SK-N-MC (cell line): ENCODE data around the gene CD72.

Experiments used
- DNase-seq: peaks from one replicate; pipeline ENCODE4 v3.0.0-alpha.2; 2011; ENCODE audit warnings: low read depth, low spot score
- H3K27ac ChIP-seq: fragments of 200-600 bp; sonication (generic); 2 replicates; pipeline ENCODE4 v1.5.1; 2016; ENCODE audit warnings: mixed run types
- H3K36me3 ChIP-seq: fragments of 200-600 bp; sonication (generic); 2 replicates; pipeline ENCODE4 v1.6.1; 2017; ENCODE audit warnings: antibody characterized with exemption, low read length, mixed read lengths; ENCODE audit not compliant: insufficient read depth
- H3K4me3 ChIP-seq: fragments of 200-600 bp; sonication (generic); 2 replicates; pipeline ENCODE4 v1.5.1; 2016
- H3K9ac ChIP-seq: fragments of 200-600 bp; sonication (generic); 2 replicates; pipeline ENCODE4 v1.8.0; 2017; ENCODE audit warnings: mixed run types, mixed read lengths; ENCODE audit not compliant: insufficient read length
- H3K9me3 ChIP-seq: fragments of 200-600 bp; sonication (generic); 2 replicates; pipeline ENCODE4 v1.6.1; 2017; ENCODE audit warnings: low read depth, mild to moderate bottlenecking, antibody characterized with exemption, low read length, moderate library complexity, mixed read lengths
- EZH2 ChIP-seq: fragments of 200-600 bp; sonication (generic); IDR thresholded peaks from one replicate; pipeline ENCODE4 v1.6.1; 2017; ENCODE audit warnings: antibody characterized with exemption
- FOXP2 ChIP-seq: optimal IDR thresholded peaks from 2 replicates; pipeline ENCODE3; 2011; ENCODE audit warnings: mild to moderate bottlenecking, moderate library complexity; ENCODE audit not compliant: insufficient read depth; ENCODE audit errors: extremely low read length, control extremely low read depth
- POLR2AphosphoS5 ChIP-seq: IDR thresholded peaks from 2 replicates; pipeline ENCODE4 v1.6.1; 2012; ENCODE audit warnings: mild to moderate bottlenecking, low read depth, low read length, borderline replicate concordance

The CD72 gene

GRCh38 chr9:35660966-35661415 is 42.8 kb upstream of the CD72 start:
- H3K27ac ChIP-seq, result no peak overlapping the region
- no peaks in the 10 kb centered on the region for H3K9me3 ChIP-seq
- DNase-seq, result no peak
- peaks cover 27% of the 10 kb centered on the region for H3K36me3 ChIP-seq
- H3K9ac ChIP-seq, result no peak overlapping the region
- TF ChIP-seq FOXP2 (no peak), POLR2AphosphoS5 (no peak), EZH2 (no peak)
- no peak overlapping the region for H3K4me3 ChIP-seq

DNA sequence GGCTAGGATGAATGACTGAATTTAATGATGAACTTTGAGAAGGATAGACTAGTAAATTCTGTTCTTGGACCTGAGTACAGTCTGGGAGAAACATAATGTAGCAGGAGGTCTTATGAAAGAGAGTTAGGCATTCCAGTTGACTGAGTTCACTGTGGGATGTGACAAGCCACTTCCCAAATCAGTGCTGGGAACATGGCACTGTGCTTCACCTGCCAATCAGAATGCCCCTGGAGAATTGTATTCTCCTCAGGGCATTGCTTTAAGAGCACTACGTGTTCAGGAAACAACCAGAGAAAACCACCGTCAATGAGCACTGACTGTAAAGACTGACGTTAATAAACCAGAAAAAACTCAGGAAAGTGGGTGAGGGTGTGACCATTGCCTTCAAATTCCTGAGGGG is 41.1 kb upstream of the CD72 start:
- TF ChIP-seq POLR2AphosphoS5 (no peak; the same call in 1 of the 2 replicates), FOXP2 (no peak), EZH2 (no peak)
- DNase-seq, result no peak
- H3K9me3 ChIP-seq, result no peaks in the 10 kb centered on the region
- peaks cover 27% of the 10 kb centered on the region for H3K36me3 ChIP-seq
- peak overlapping the region; percentile 90 for H3K4me3 ChIP-seq
- peak overlapping the region; percentile 38; the same call in 1 of the 2 replicates for H3K27ac ChIP-seq
- peak overlapping the region; percentile 86 for H3K9ac ChIP-seq

GRCh38 chr9:35658968-35659220 is 40.7 kb upstream of the CD72 start:
- H3K9ac ChIP-seq, result peak overlapping the region; percentile 86
- no peak for TF ChIP-seq EZH2
- no peak for TF ChIP-seq POLR2AphosphoS5
- TF ChIP-seq FOXP2, result no peak
- peak overlapping the region; percentile 38; the same call in 1 of the 2 replicates for H3K27ac ChIP-seq
- H3K4me3 ChIP-seq, result peak overlapping the region; percentile 90
- DNase-seq, result no peak
- H3K9me3 ChIP-seq, result no peaks in the 10 kb centered on the region
- peaks cover 27% of the 10 kb centered on the region for H3K36me3 ChIP-seq

DNA sequence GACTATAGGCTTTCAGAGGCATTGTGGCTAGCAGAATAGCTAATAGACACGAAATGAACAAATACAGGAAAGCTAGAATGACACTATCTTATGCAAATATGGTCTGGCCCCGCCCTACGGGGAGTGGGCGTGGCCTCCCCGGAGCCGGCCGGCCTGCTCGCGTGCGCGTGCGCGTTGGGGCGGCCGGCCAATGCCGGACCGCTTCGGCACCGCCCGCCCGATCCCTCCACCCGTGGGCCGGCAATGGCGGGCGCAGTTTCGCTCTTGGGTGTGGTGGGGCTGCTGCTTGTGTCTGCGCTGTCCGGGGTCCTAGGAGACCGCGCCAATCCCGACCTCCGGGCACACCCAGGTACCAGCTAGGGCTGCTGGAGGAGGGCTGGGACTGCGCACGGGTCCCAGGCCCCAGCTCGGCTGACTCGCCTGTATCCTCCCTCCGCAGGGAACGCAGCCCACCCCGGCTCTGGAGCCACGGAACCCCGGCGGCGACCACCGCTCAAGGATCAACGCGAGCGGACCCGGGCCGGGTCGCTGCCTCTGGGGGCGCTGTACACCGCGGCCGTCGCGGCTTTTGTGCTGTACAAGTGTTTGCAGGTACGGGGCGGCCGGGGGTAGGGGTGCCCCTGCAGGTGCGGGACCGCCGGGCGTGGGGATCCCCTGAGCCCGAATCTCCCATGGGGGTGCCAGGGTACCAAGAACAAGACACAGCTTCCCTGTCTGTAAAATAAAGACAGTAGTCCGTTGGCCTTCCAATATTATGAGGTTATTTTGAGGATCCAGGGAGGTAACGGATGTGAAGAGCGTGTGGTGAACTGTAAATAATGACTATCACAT is 40.1 kb upstream of the CD72 start, which contains the start of gene CCDC107:
TSS of gene CCDC107 (plus strand) at position 156 of the 831 bp plus-strand sequence. CDS start at position 244, 88 bp downstream.
- Histone ChIP-seq H3K9me3 (no peaks in the 10 kb centered on the region), H3K36me3 (peaks cover 27% of the 10 kb centered on the region), H3K9ac (peak within 1 kb of the TSS; percentile 86), H3K27ac (peak within 1 kb of the TSS; percentile 97), H3K4me3 (peak within 1 kb of the TSS; percentile 90)
- DNase-seq, result no peak
- TF ChIP-seq POLR2AphosphoS5 (peak; percentile 70), EZH2 (no peak)

- peak; percentile 97 for DNase-seq
- TF ChIP-seq EZH2 (no peak), FOXP2 (peak; percentile 32)
These were observed 39.4 kb upstream of the CD72 start, which contains the start of gene RMRP for GRCh38 chr9:35657546-35658136. Gene RMRP (minus strand): TSS chr9:35658019.

GRCh38 chr9:35656831-35657545 is 38.8 kb upstream of the CD72 start:
- H3K9me3 ChIP-seq, result no peaks in the 10 kb centered on the region
- H3K4me3 ChIP-seq, result peak overlapping the region; percentile 90
- no peak for DNase-seq
- TF ChIP-seq EZH2 (no peak), FOXP2 (no peak), POLR2AphosphoS5 (no peak)
- H3K36me3 ChIP-seq, result peaks cover 14% of the 10 kb centered on the region
- H3K9ac ChIP-seq, result no peak overlapping the region
- H3K27ac ChIP-seq, result peak overlapping the region; percentile 46; the same call in 1 of the 2 replicates

More at GRCh38 chr9:35657546-35658136, 39.4 kb upstream of the CD72 start, which contains the start of gene RMRP:
- Histone ChIP-seq H3K27ac (peak within 1 kb of the TSS; percentile 97), H3K9me3 (no peaks in the 10 kb centered on the region), H3K36me3 (peaks cover 20% of the 10 kb centered on the region), H3K4me3 (peak within 1 kb of the TSS; percentile 90), H3K9ac (peak within 1 kb of the TSS; percentile 86)

GRCh38 chr9:35656348-35656747 is 38.1 kb upstream of the CD72 start:
- H3K27ac ChIP-seq, result no peak overlapping the region
- TF ChIP-seq EZH2, result no peak
- TF ChIP-seq POLR2AphosphoS5, result no peak
- no peak for TF ChIP-seq FOXP2
- H3K9me3 ChIP-seq, result no peaks in the 10 kb centered on the region
- peaks cover 10% of the 10 kb centered on the region; the same call in 1 of the 2 replicates for H3K36me3 ChIP-seq
- no peak for DNase-seq
- no peak overlapping the region for H3K4me3 ChIP-seq
- H3K9ac ChIP-seq, result no peak overlapping the region

DNA sequence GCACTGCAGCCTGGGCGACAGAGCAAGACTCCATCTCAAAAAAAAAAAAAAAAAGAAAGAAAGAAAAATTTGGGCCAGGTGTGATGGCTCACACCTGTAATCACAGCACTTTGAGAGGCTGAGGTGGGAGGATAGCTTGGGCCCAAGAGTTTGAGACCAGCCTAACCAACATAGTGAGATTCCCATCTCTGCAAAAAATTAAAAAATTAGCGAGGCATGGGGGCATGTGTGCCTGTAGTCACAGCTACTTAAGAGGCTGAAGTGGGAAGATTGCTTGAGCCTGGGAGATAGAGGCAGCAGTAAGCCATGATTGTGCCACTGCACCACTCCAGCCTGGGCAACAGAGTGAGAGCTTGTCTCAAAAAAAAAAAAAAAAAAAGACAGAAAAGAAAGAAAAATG is 35.4 kb upstream of the CD72 start:
- no peak overlapping the region for H3K27ac ChIP-seq
- TF ChIP-seq FOXP2 (no peak), EZH2 (no peak), POLR2AphosphoS5 (no peak)
- no peak for DNase-seq
- no peak overlapping the region for H3K9ac ChIP-seq
- H3K4me3 ChIP-seq, result no peak overlapping the region
- no peaks in the 10 kb centered on the region for H3K9me3 ChIP-seq
- H3K36me3 ChIP-seq, result no peaks in the 10 kb centered on the region

GRCh38 chr9:35652829-35653209 is 34.6 kb upstream of the CD72 start:
- Histone ChIP-seq H3K9ac (no peak overlapping the region), H3K4me3 (no peak overlapping the region), H3K9me3 (no peaks in the 10 kb centered on the region), H3K27ac (no peak overlapping the region), H3K36me3 (no peaks in the 10 kb centered on the region)
- no peak for TF ChIP-seq EZH2
- no peak for TF ChIP-seq POLR2AphosphoS5
- TF ChIP-seq FOXP2, result no peak
- DNase-seq, result no peak
